GM12872 (cell line): ENCODE data around the gene OR6C3.

Experiments
- CTCF ChIP-seq: IDR thresholded peaks from 3 replicates; pipeline ENCODE4 v1.5.1; 2011; ENCODE audit warnings: low read depth, mild to moderate bottlenecking, low read length, moderate library complexity; ENCODE audit not compliant: insufficient read depth

The OR6C3 gene

DNA sequence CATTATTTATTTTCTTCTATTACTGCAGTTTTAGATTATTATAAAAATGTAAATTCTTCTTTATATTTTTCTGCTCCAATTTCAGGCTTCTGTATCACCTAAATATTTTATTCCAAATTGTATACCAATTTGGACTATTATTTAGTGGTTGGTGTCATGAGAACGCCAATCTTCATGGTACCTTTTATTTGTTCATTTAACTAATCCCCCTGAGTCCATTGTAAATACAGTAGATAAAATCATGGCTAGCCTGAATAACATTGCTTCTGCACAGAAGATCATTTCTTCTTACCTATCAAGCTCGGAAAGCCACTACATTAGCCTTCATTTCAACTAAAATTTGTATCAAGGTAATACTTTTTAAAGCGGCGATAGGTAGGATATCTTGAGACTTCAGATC, 32.1 kb downstream of the OR6C3 start, which contains the start of gene OR6C75:
OR6C75 (plus strand) TSS at position 301 of the 400 bp plus-strand sequence. CDS start 2,136 bp downstream, outside the sequence.
- TF ChIP-seq CTCF = no peak

DNA sequence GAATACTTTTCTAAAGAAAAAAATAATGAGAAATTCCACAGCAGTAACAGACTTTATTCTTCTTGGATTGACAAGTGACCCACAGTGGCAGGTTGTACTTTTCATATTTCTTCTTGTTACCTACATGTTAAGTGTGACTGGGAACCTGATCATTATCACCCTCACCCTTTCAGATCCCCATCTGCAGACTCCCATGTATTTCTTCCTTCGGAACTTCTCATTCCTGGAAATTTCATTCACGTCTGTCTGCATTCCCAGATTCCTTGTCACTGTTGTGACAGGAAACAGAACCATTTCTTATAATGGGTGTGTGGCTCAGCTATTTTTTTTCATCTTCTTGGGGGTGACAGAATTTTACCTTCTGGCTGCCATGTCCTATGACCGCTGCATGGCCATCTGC, 34.5 kb downstream of the OR6C3 start:
- TF ChIP-seq CTCF = no peak

DNA sequence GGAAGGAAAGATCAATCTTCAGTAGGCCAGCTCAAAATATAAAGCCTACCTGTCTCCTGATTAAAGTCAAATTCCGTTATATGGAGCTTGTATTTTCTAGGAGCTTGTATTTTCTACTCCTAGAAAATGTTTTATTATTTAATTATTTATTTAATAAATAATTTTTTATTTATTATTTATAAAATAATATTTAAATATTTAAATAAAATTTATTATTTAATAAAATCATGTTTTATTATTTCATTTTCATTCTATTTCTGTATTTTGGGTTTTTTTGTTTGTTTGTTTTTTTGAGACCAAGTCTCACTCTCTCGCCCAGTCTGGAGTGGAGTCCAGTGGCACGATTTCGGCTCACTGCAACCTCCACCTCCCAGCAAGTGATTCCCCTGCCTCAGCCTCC, 42.0 kb downstream of the OR6C3 start:
- TF ChIP-seq CTCF = no peak
